ENCODE measurements around the gene CALM1.

The CALM1 gene

GRCh38 chr14:90454041-90455000 is 57.5 kb downstream of the CALM1 start:
- DNase-seq (ENCODE audit: low read depth, low spot score): peak; percentile 83
- in situ Hi-C loops (cut with HindIII; ENCODE audit: low sequenced_read_pairs): no loop called here
- H3K4me3 ChIP-seq (ENCODE audit: low read depth, low read length): peak overlapping the region; percentile 35
- no peak for TF ChIP-seq CTCF (IDR thresholded peaks at IDR 0.05; ENCODE audit: low read depth, low read length)

- no peak overlapping the region for H3K4me3 ChIP-seq (ENCODE audit: low read depth, low read length)
- TF ChIP-seq CTCF (IDR thresholded peaks at IDR 0.05; ENCODE audit: low read depth, low read length): no peak
- DNase-seq (ENCODE audit: low read depth, low spot score): no peak
- in situ Hi-C loops (cut with HindIII; ENCODE audit: low sequenced_read_pairs): no loop called here
These were observed 58.3 kb downstream of the CALM1 start for GRCh38 chr14:90455100-90455571.

DNA sequence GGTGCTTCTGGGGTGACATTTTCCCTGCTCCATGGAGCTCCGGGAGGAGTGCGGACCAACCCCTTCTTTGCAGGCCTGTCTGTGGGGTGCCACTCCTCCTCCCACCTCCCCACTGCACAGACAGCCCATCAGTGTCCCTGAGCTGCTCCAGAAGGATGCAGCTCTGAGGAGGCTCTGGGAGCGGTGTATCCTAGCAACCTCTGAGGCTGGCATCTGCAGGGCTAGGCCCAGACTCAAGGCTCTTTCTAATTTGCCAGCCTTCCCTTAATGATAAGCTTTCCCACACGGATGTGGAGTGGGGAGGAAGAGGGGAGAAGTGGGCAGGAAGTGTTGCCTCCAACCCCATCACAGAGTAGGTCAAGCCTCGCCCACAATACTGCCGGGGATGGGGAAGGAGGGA is 59.7 kb downstream of the CALM1 start:
- in situ Hi-C loops (cut with HindIII; ENCODE audit: low sequenced_read_pairs): no loop called here

GRCh38 chr14:90457186-90457585 is 60.4 kb downstream of the CALM1 start:
- in situ Hi-C loops (cut with HindIII; ENCODE audit: low sequenced_read_pairs): no loop called here
- no peak for TF ChIP-seq CTCF (IDR thresholded peaks at IDR 0.05; ENCODE audit: low read depth, low read length)
- DNase-seq (ENCODE audit: low read depth, low spot score): no peak
- H3K4me3 ChIP-seq (ENCODE audit: low read depth, low read length): no peak overlapping the region

More for the DNA sequence above, 59.7 kb downstream of the CALM1 start:
- no peak for DNase-seq (ENCODE audit: low read depth, low spot score)
- TF ChIP-seq CTCF (IDR thresholded peaks at IDR 0.05; ENCODE audit: low read depth, low read length): no peak
- no peak overlapping the region for H3K4me3 ChIP-seq (ENCODE audit: low read depth, low read length)
